B cell (primary cell): Measurements from ENCODE around the gene AHDC1. TPM values are rescaled to one million over a fixed set of nuclear protein-coding genes. Genes with fewer than 3 reads are reported as not detected.

Experiments
- ATAC-seq: fragments of 200-7000 bp; cut with Tn5 transposase; one replicate; pipeline ENCODE4 v1.10.0; 2021; ENCODE audit warnings: low read depth, mild to moderate bottlenecking, moderate number of reproducible peaks, moderate library complexity
- CTCF ChIA-PET: fragments of 350-600 bp; sonication (Branson Sonifier 250); formaldehyde crosslinking; loops from one replicate; lab custom pipeline; 2021; ENCODE audit warnings: antibody characterized with exemption, inconsistent platforms; lab: Charles Lee
- POLR2A ChIA-PET: fragments of 350-600 bp; sonication (Branson Sonifier 250); formaldehyde crosslinking; loops from one replicate; lab custom pipeline; 2021; ENCODE audit warnings: antibody characterized with exemption; lab: Charles Lee
- DNase-seq: peaks from one replicate; pipeline ENCODE4 v3.0.0; 2013
- H2AFZ ChIP-seq: 2 replicates; pipeline ENCODE4 v1.6.1; 2012; ENCODE audit warnings: mild to moderate bottlenecking, low read depth, low read length; ENCODE audit not compliant: insufficient read depth, poor library complexity, severe bottlenecking
- H3K27ac ChIP-seq, 2 donors: 1 replicate in 1 of 2; 2 replicates in 1 of 2; pipeline ENCODE4 v1.5.1; 2012 to 2013; ENCODE audit warnings: low read length in 2 of 2, mild to moderate bottlenecking in 2 of 2, moderate library complexity in 1 of 2
- H3K27me3 ChIP-seq, 4 experiments: fragments of 200-600 bp in 1 of 4; sonication (generic) in 1 of 4; replicated peaks in 1 of 4; 1 replicate in 2 of 4; 2 replicates in 2 of 4; pipeline versions ENCODE4 v1.6.1 to v1.7.0; 2013 to 2016; ENCODE audit warnings: low read length in 3 of 4, mild to moderate bottlenecking in 2 of 4, mixed read lengths in 1 of 4, moderate library complexity in 1 of 4; ENCODE audit not compliant: insufficient read depth in 4 of 4, control insufficient read depth in 3 of 4; ENCODE audit errors: control extremely low read depth in 1 of 4
- H3K36me3 ChIP-seq, 2 experiments: replicated peaks in 1 of 2; 1 replicate in 1 of 2; 2 replicates in 1 of 2; pipeline versions ENCODE4 v1.6.1 to v1.7.1; 2013; ENCODE audit warnings: low read length in 1 of 2; ENCODE audit not compliant: insufficient read depth in 2 of 2, control insufficient read depth in 1 of 2; ENCODE audit errors: control extremely low read depth in 1 of 2, extremely low read depth in 1 of 2
- H3K4me1 ChIP-seq, 2 donors: fragments of 200-600 bp in 1 of 2; sonication (generic) in 1 of 2; 1 replicate in 1 of 2; 2 replicates in 1 of 2; pipeline versions ENCODE4 v1.5.1 to v1.6.1; 2013 to 2017; ENCODE audit warnings: low read length in 2 of 2; ENCODE audit not compliant: control insufficient read depth in 2 of 2, insufficient read depth in 2 of 2
- H3K4me2 ChIP-seq: replicated peaks from 2 replicates; pipeline ENCODE3; 2012; ENCODE audit warnings: mild to moderate bottlenecking, low read depth, low read length; ENCODE audit not compliant: poor library complexity, severe bottlenecking
- H3K4me3 ChIP-seq, 5 experiments: fragments of 200-600 bp in 1 of 5; sonication (generic) in 1 of 5; 1 replicate in 3 of 5; 2 replicates in 2 of 5; pipeline versions ENCODE4 v1.5.1 to v1.7.0; 2011 to 2016; ENCODE audit warnings: low read length in 4 of 5, mild to moderate bottlenecking in 4 of 5, low read depth in 2 of 5, control low read depth in 1 of 5, moderate library complexity in 1 of 5; ENCODE audit not compliant: insufficient read depth in 1 of 5; ENCODE audit errors: control extremely low read depth in 1 of 5, extremely low read depth in 1 of 5
- H3K79me2 ChIP-seq: fragments of 200-600 bp; sonication (generic); one replicate; pipeline ENCODE4 v1.6.0; 2016; ENCODE audit warnings: low read length; ENCODE audit not compliant: control insufficient read depth, insufficient read depth
- H3K9ac ChIP-seq: fragments of 200-600 bp; sonication (generic); 2 replicates; pipeline ENCODE4 v1.6.1; 2017; ENCODE audit warnings: mild to moderate bottlenecking, low read length, moderate library complexity
- H3K9me3 ChIP-seq, 3 donors: one replicate each; pipeline versions ENCODE4 v1.6.1 to v1.7.1; 2013; ENCODE audit warnings: low read length in 2 of 3; ENCODE audit not compliant: control insufficient read depth in 2 of 3, insufficient read depth in 1 of 3; ENCODE audit errors: control extremely low read depth in 1 of 3
- H4K20me1 ChIP-seq: 2 replicates; pipeline ENCODE4 v1.6.0; 2012; ENCODE audit warnings: mild to moderate bottlenecking, low read length; ENCODE audit not compliant: insufficient read depth, control insufficient read depth, poor library complexity, severe bottlenecking
- H3K27ac Mint-ChIP-seq: one replicate; pipeline ENCODE4 v1.8.0; 2021; ENCODE audit warnings: mixed read lengths
- H3K27me3 Mint-ChIP-seq: one replicate; pipeline ENCODE4 v1.8.0; 2021; ENCODE audit warnings: mixed read lengths
- H3K4me1 Mint-ChIP-seq: one replicate; pipeline ENCODE4 v1.8.0; 2021; ENCODE audit warnings: mixed read lengths
- H3K4me3 Mint-ChIP-seq: one replicate; pipeline ENCODE4 v1.8.0; 2021; ENCODE audit warnings: mixed read lengths
- H3K9me3 Mint-ChIP-seq: one replicate; pipeline ENCODE4 v1.8.0; 2022; ENCODE audit warnings: mixed read lengths; ENCODE audit not compliant: insufficient read depth
- EZH2 ChIP-seq: IDR thresholded peaks from 2 replicates; pipeline ENCODE4 v1.6.1; 2012; ENCODE audit warnings: borderline replicate concordance, low read depth, mild to moderate bottlenecking, moderate library complexity, low read length; ENCODE audit not compliant: insufficient read depth, poor library complexity, severe bottlenecking
- WGBS: methylation state at CpG from one replicate; pipeline ENCODE4 v1.1.5; 2013; ENCODE audit warnings: missing lambda C conversion rate; ENCODE audit not compliant: insufficient coverage; 5-methylcytosine and 5-hydroxymethylcytosine counted together
- intact Hi-C: fragments of 100-400 bp; cut with micrococcal nuclease; formaldehyde crosslinking; loops from one replicate; pipeline ENCODE4 v1.10.0; 2022
- polyA plus RNA-seq: library from polyadenylated mRNA; depleted of rRNA; stranded (reverse); fragments of >200 nt; gene quantifications from 2 replicates; pipeline ENCODE4 v1.2.3, GENCODE V29; 2012
- total RNA-seq, 2 donors: library from RNA; stranded (reverse); fragments of 120-200 nt in 1 of 2; gene quantifications; 1 replicate in 1 of 2; 2 replicates in 1 of 2; pipeline versions ENCODE4 v1.2.3 to v1.2.4, GENCODE V29; 2013 to 2022
- TF ChIP-seq, protein P1 (sequence below): fragments of 200-600 bp; IDR thresholded peaks from one replicate; pipeline ENCODE4 v1.8.0; 2022; ENCODE audit warnings: antibody characterized with exemption, mild to moderate bottlenecking

The AHDC1 gene
- total and polyA plus RNA-seq, 2 donors (not counting 1 experiment from before 2014, with no cell fraction given), result 6.2 to 32.0 TPM

DNA sequence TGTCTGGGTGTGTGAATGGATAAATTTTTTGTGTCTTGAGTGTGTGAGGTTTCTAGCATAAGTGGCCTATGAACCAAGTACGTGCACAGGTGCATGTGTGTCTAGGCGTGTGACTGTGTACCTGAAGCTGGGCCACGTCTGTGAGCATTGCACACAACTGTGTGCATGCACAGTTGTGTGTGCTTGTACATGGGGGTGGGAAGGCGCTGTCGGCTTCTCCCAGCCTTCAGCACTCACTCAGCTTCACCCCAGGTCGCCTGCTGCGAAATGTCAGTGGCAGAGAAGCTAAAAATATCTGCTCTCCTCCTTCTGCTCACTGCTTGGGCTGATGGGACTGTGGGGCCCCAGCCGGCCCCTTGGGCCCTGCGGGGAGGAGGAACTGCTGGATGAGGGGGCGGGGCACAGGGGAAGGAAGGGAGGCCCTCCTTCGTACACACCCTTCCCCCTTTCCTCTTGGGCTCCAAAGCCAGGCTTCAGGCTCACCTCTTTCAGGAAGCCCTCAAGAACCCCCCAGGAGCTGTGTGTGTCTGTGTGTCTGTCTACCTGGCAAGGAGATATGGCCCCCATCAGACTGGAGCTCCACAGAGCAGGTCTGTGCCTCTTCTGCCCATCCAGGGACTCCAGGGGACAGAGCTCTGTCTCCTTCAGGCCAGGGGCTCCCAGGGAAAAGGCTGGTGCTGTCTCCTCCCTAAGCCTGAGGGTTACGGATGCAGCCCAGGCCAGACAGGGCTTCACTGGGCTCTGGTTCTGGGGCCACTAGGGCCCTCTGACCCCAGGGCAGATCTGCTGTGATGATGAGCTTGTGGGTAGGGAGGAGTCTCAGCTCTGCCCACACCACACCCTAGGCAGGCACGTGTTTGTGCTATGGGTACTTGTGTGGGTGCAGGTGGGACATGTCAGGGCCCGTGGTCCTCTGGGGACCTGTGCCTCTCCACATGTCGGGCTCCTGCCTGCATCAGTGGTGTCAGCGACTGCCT is 78.4 kb downstream of the AHDC1 start:
- WGBS, result 0% methylated on average over 7 of the region's 16 CpGs
- H3K9me3 Mint-ChIP-seq, result no peaks in the 10 kb centered on the region

More for the DNA sequence above, 78.4 kb downstream of the AHDC1 start:
- ChIA-PET POLR2A (interaction anchor here (0.5 to 3.6 kb wide), 12 partner anchors 12 to 138 kb away, joined by 3 to 38 read pairs (median 3); partner anchors contain the start of genes AHDC1 and WASF2), CTCF (interaction anchor here (0.6 to 2.8 kb wide), 19 partner anchors 9 to 230 kb away, joined by 3 to 9 read pairs (median 4); partner anchors contain the start of gene WASF2)
- Histone ChIP-seq H3K4me2 (peak overlapping the region; percentile 87), H3K27ac (peak overlapping the region; percentile 83 to 88), H2AFZ (peak overlapping the region; percentile 67), H3K9ac (peak overlapping the region; percentile 10), H3K27me3 (peaks cover 0 to 4% (median 0%) of the 10 kb centered on the region in 4 experiments), H3K9me3 (no peaks in the 10 kb centered on the region), H3K79me2 (no peaks in the 10 kb centered on the region), H3K4me1 (peaks cover 67 to 69% of the 10 kb centered on the region in 2 donors), H3K4me3 (peak overlapping the region in 4 of 5 experiments; percentile 2 to 27 (median 16)), H4K20me1 (no peaks in the 10 kb centered on the region), H3K36me3 (no peaks in the 10 kb centered on the region)
- DNase-seq, result peak; percentile 82
- TF ChIP-seq, protein P1, sequence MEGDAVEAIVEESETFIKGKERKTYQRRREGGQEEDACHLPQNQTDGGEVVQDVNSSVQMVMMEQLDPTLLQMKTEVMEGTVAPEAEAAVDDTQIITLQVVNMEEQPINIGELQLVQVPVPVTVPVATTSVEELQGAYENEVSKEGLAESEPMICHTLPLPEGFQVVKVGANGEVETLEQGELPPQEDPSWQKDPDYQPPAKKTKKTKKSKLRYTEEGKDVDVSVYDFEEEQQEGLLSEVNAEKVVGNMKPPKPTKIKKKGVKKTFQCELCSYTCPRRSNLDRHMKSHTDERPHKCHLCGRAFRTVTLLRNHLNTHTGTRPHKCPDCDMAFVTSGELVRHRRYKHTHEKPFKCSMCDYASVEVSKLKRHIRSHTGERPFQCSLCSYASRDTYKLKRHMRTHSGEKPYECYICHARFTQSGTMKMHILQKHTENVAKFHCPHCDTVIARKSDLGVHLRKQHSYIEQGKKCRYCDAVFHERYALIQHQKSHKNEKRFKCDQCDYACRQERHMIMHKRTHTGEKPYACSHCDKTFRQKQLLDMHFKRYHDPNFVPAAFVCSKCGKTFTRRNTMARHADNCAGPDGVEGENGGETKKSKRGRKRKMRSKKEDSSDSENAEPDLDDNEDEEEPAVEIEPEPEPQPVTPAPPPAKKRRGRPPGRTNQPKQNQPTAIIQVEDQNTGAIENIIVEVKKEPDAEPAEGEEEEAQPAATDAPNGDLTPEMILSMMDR, result no peak
- TF ChIP-seq EZH2, result no peak
- peak overlapping the region; percentile 87 for H3K27ac Mint-ChIP-seq
- peak overlapping the region; percentile 69 for H3K4me3 Mint-ChIP-seq
- no peaks in the 10 kb centered on the region for H3K27me3 Mint-ChIP-seq
- peak; percentile 71 for ATAC-seq
- intact Hi-C loops, result loop anchor here (1.0 to 10.0 kb wide), 5 partner anchors 35 to 202 kb away; partner anchors contain the start of genes FAM76A and WASF2
- peaks cover 75% of the 10 kb centered on the region for H3K4me1 Mint-ChIP-seq
